ENCODE data around the gene IRGC.

IRGC gene

DNA sequence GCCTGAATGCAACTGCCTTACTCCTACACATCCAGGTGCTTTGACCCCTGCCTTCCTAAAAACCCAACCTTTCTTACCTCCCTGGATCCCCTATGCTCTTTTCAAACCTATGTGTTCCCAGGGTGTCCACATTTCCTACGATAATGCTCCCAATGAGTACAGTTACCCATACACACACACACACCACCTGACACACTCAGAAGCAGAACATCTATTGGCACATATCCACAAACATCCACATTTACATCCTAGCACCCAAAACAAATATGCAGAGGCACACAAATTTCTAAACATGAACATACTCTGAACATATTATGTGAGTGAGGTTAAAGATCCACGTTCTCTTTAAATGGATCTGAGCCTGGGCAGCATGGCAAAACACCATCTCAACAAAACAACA, 23.5 kb upstream of the IRGC start:
- DNase-seq: no peak

- DNase-seq: no peak
Measured at GRCh38 chr19:43692877-43693276, 23.0 kb upstream of the IRGC start.

DNA sequence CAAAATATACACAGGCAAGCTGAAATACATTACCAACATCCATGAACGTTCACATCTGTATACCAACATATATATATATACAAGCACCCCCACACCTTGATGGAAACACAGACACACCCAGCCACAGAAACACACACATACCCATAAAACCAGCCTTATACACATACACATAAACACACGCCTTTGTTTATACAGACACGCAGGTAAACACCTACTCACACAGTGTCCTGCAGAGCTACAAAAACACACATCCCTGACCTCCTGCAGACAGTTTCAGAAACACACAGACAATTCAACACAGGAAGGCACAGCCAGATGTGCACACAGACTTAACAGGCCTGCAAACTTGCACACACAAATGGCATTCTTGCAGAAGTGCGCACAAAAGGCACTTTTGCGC, 21.3 kb upstream of the IRGC start:
- no peak for DNase-seq

- no peak for DNase-seq
Measured at GRCh38 chr19:43695985-43696704, 19.7 kb upstream of the IRGC start.

GRCh38 chr19:43697295-43697694, 18.6 kb upstream of the IRGC start:
- DNase-seq: no peak

DNA sequence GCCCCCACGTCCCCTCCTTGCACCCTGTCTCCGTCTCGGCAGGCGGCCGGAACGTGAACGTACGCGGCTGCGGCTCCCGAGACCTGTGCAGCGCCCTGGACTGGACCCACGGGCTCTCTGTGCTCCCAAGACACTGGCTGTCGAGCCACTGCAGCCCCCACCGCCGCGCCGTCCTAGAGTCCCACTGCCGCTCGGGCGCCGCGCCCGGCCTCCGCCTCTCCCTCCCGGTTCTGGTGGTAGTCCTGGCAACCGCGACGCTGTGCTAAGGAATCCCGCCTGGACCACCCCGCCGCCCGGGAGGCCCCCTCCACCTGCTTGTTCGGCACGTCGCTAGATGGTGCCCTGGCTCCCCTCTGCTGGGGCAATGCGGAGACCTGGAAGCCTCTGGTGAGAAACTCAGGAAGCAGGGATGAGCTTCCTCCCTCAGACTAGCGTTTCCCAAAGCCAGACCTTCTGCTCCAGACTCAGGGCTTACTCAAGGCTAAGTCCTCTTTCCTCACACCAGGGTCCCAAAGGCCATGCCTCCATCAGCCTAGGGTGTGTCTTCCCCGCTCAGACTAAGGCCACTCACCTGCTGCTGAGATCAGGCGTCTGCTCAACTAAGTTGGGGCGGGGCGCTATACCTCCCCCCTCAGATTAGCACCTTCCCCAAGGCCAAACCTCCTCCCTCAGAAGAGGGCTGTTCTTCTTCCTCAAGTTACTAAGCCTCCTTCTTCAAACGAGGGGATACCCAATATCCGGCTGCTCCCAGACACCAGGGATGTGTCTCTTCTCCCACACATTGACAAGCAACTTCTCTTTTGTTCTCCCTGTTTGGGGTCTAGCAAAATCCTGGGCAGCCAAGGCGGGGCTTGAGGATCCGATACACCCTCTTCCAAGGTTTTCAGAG, 16.1 kb upstream of the IRGC start:
- no peak for DNase-seq

DNA sequence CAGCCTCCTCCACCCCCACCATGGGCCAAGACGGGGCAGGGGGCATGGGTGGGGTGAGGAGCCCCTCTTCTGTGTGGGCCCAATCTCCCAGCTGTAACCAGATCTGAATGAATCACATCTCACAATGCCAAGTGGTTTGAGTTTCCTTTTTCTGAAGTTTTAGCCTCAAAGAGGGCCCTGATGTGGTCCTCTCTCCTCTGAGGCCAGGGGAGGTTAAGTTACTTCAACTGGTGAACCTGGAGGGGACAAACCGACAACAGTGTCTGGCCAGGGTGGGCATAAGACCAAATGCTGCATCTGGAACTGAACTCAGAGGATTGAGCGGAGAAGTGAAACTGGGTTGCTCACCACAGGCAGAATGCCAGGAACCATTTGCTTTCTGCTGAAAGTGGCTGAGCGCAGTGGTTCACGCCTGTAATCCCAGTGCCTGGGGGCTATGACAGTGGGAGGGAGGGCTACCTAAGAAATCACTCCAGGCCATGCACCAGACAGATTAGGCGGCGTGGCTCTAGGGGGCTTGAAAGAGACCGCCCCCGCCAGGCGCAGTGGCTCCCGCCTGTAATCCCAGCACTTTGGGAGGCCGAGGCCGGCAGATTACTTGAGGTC, 15.4 kb upstream of the IRGC start:
- no peak for DNase-seq

GRCh38 chr19:43704002-43704705, 11.7 kb upstream of the IRGC start:
- DNase-seq: no peak

DNA sequence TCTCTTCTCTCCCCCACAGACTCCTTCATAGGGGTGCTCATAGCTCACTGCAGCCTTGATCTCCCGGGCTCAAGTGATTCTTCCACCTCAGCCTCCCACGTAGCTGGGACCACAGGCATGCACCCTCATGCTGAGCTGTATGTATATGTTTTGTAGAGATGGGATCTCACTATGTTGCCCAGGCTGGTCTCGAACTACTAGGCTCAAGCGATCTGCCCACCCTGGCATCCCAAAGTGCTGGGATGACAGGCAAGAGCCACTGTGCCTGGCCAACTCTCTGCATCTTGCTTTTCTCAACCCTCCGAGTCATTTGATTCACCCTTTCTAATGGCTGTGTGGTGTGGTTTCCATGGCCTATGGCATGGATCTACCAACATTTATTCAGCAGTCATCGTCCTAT, 10.1 kb upstream of the IRGC start:
- no peak for DNase-seq

DNA sequence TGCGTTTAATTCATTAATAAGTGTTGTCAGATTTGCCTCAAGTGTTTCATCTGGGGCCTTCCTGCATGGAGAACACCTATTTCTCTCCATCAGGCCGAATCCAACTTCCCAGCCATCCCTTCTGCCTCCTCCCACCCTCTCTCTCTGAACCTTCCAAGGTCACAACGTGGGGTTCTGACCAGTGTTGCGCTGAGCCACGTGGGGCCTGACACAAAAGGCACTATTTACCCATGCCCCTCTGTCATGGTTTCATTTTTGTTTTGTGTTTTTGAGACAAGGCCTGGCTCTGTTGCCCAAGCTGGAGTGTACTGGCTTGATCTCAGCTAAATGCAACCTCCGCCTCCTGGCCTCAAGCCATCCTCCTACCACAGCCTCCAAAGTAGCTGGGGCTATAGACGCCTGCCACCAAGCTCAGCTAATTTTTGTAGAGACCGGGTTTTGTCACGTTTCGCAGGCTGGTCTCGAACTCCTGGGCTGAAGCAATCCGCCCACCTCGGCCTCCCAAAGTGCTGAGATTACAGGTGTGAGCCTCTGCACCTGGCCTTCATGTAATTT, 8.6 kb upstream of the IRGC start:
- DNase-seq: no peak

DNA sequence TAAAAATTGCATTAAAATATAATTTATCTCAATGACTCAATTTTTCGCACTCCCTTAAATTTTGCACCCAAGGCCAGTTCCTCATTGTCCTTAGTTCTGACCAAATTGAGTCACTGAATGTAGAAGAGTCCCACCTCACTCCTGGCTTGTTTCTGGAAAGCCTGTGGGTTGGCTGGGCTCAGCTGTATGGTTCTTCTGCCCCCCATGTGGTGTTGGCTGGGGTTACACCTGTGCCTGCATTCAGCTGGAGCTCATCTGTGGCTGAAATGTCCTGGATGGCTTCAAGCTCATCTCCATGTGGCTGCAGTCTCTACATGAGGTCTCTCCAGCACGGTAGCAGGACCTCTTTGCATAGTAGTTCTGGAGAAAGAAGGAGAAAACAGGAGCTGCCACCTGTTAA, 7.2 kb upstream of the IRGC start:
- no peak for DNase-seq

- DNase-seq: peak; percentile 47
Measured at GRCh38 chr19:43711751-43712355, 4.0 kb upstream of the IRGC start.

- no peak for DNase-seq
Measured at GRCh38 chr19:43713208-43713607, 2.7 kb upstream of the IRGC start.

DNA sequence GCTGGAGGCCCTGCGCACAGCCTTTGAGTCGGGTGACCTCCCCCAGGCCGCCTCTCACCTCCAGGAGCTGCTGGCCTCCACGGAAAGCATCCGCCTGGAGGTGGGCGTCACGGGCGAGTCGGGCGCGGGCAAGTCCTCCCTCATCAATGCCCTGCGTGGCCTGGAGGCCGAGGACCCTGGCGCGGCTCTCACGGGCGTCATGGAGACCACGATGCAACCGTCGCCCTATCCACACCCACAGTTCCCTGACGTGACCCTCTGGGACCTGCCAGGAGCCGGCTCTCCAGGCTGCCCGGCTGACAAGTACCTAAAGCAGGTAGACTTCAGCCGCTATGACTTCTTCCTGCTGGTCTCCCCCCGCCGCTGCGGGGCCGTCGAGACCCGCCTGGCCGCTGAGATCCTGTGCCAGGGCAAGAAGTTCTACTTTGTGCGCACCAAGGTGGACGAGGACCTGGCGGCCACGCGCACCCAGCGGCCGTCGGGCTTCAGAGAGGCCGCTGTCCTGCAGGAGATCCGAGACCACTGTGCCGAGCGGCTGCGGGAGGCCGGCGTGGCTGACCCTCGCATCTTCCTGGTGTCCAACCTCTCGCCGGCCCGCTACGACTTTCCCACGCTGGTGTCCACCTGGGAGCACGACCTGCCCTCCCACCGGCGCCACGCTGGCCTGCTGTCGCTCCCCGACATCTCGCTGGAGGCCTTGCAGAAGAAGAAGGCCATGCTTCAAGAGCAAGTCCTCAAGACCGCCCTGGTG, 2.9 kb downstream of the IRGC start:
- DNase-seq: no peak

- no peak for DNase-seq
Measured at GRCh38 chr19:43719378-43719868, 3.5 kb downstream of the IRGC start.

- DNase-seq: no peak
Measured at GRCh38 chr19:43719918-43720317, 4.0 kb downstream of the IRGC start.

- no peak for DNase-seq
Measured at GRCh38 chr19:43720936-43721335, 5.1 kb downstream of the IRGC start.

GRCh38 chr19:43721469-43722048, 5.7 kb downstream of the IRGC start:
- DNase-seq: peak; percentile 32

GRCh38 chr19:43723588-43723987, 7.7 kb downstream of the IRGC start:
- no peak for DNase-seq

GRCh38 chr19:43724896-43725295, 9.0 kb downstream of the IRGC start:
- no peak for DNase-seq

DNA sequence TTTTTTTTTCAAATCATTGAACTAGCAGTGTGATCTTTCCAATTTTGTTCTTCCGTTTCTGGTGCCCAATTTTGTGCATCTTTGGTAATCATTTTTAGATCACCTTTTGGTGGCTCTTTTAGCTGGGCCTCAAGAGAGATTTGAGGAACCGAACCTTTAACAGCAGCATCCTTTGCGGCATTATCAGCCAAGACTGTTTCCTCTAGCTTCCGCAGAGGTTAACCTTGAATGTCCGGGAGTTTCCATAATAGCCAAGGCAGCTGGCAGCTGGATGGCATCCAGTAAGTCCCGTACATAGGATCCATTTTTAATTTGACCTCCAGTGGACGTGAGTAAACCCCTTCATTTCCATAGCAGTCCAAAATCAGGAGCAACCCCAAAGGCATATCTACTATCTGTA, 9.6 kb downstream of the IRGC start:
- no peak for DNase-seq

Data from activated CD4-positive, alpha-beta T cell treated with anti-CD3 and anti-CD28 coated beads, Interleukin-10, Interleukin-2, amounts not matched to agents 100 ng/mL and 50 ng/mL, durations not matched to agents 16 hours and 8 hours (primary cell).